GM23338 (cell line): ENCODE measurements around the gene BCCIP. TPM values are rescaled to one million over a fixed set of nuclear protein-coding genes. Genes with fewer than 3 reads are reported as not detected.
A peak's percentile ranks its signal among the peaks of the same experiment; 100 is the strongest.

Experiments used
- ATAC-seq: fragments of 200-7000 bp; cut with Tn5 transposase; 3 replicates; pipeline ENCODE4 v1.9.1; 2020
- DNase-seq: peaks from one replicate; pipeline ENCODE4 v3.0.0-alpha.2; 2015; ENCODE audit warnings: low spot score
- H2AFZ ChIP-seq: fragments of 200-600 bp; sonication (generic); 2 replicates; pipeline ENCODE4 v1.8.0; 2016; ENCODE audit warnings: antibody characterized with exemption, mild to moderate bottlenecking, moderate library complexity
- H3F3A ChIP-seq: fragments of 200-600 bp; sonication (generic); replicated peaks from 2 replicates; pipeline ENCODE4 v1.8.0; 2017; ENCODE audit warnings: antibody characterized with exemption, mixed run types, low read depth
- H3K27ac ChIP-seq: fragments of 200-600 bp; sonication (generic); 2 replicates; pipeline ENCODE4 v1.6.1; 2016; ENCODE audit warnings: low read depth
- H3K27me3 ChIP-seq: fragments of 200-600 bp; sonication (generic); 2 replicates; pipeline ENCODE4 v1.8.0; 2016; ENCODE audit warnings: mild to moderate bottlenecking, mixed run types, moderate library complexity; ENCODE audit not compliant: insufficient read depth
- H3K36me3 ChIP-seq: fragments of 200-600 bp; sonication (generic); 2 replicates; pipeline ENCODE4 v1.8.0; 2016; ENCODE audit warnings: mild to moderate bottlenecking; ENCODE audit not compliant: insufficient read depth
- H3K4me1 ChIP-seq: fragments of 200-600 bp; sonication (generic); 2 replicates; pipeline ENCODE4 v1.8.0; 2016; ENCODE audit warnings: mild to moderate bottlenecking, moderate library complexity; ENCODE audit not compliant: insufficient read depth
- H3K4me2 ChIP-seq: fragments of 200-600 bp; sonication (generic); 2 replicates; pipeline ENCODE4 v1.7.1; 2017; ENCODE audit warnings: mixed run types
- H3K4me3 ChIP-seq: fragments of 200-600 bp; sonication (generic); 2 replicates; pipeline ENCODE4 v1.6.1; 2016; ENCODE audit warnings: mixed run types
- H3K79me2 ChIP-seq: fragments of 200-600 bp; sonication (generic); replicated peaks from 2 replicates; pipeline ENCODE4 v1.8.0; 2017; ENCODE audit warnings: mild to moderate bottlenecking; ENCODE audit not compliant: insufficient read depth
- H3K9me2 ChIP-seq: fragments of 200-600 bp; sonication (generic); 2 replicates; pipeline ENCODE4 v1.8.0; 2017; ENCODE audit not compliant: insufficient read depth
- H4K20me1 ChIP-seq: fragments of 200-600 bp; sonication (generic); replicated peaks from 2 replicates; pipeline ENCODE4 v1.8.0; 2017; ENCODE audit warnings: mild to moderate bottlenecking; ENCODE audit not compliant: insufficient read depth
- H3K27ac Mint-ChIP-seq: 2 replicates; pipeline ENCODE4 v1.8.0; 2020; ENCODE audit warnings: inconsistent platforms, mild to moderate bottlenecking, moderate library complexity, mixed read lengths
- H3K27me3 Mint-ChIP-seq: 3 replicates; pipeline ENCODE4 v1.8.0; 2022; ENCODE audit warnings: low read depth, mild to moderate bottlenecking, moderate library complexity, mixed read lengths, inconsistent platforms; ENCODE audit not compliant: insufficient read depth, poor library complexity
- H3K36me3 Mint-ChIP-seq: 3 replicates; pipeline ENCODE4 v1.8.0; 2021; ENCODE audit warnings: low read depth, mild to moderate bottlenecking, inconsistent platforms, moderate library complexity, mixed read lengths
- H3K4me1 Mint-ChIP-seq: 3 replicates; pipeline ENCODE4 v1.8.0; 2020; ENCODE audit warnings: mild to moderate bottlenecking, inconsistent platforms, mixed read lengths
- H3K4me3 Mint-ChIP-seq: 3 replicates; pipeline ENCODE4 v1.8.0; 2021; ENCODE audit warnings: moderate library complexity, mild to moderate bottlenecking, inconsistent platforms, mixed read lengths
- H3K9me3 Mint-ChIP-seq: 3 replicates; pipeline ENCODE4 v1.8.0; 2020; ENCODE audit warnings: moderate library complexity, mild to moderate bottlenecking, inconsistent platforms, mixed read lengths
- CREB1 ChIP-seq: fragments of 250-450 bp; sonication (Bioruptor Pico); IDR thresholded peaks from 2 replicates; pipeline ENCODE4 v1.5.0; 2020; ENCODE audit warnings: low read depth, mild to moderate bottlenecking, moderate library complexity
- EZH2 ChIP-seq: fragments of 200-600 bp; sonication (generic); IDR thresholded peaks from one replicate; pipeline ENCODE4 v1.8.0; 2017; ENCODE audit warnings: antibody characterized with exemption, mild to moderate bottlenecking, low read depth; ENCODE audit not compliant: unreplicated experiment
- EZH2phosphoT487 ChIP-seq: fragments of 200-600 bp; sonication (generic); IDR thresholded peaks from one replicate; pipeline ENCODE4 v1.8.1; 2018; ENCODE audit warnings: antibody characterized with exemption; ENCODE audit not compliant: unreplicated experiment
- JUNB ChIP-seq: IDR thresholded peaks from one replicate; pipeline ENCODE4 v1.6.1; 2016; ENCODE audit warnings: antibody characterized with exemption; ENCODE audit not compliant: unreplicated experiment
- NANOG ChIP-seq: IDR thresholded peaks from 2 replicates; pipeline ENCODE4 v1.6.1; 2016; ENCODE audit warnings: antibody characterized with exemption, borderline replicate concordance
- POLR2AphosphoS5 ChIP-seq: IDR thresholded peaks from 2 replicates; pipeline ENCODE4 v1.6.1; 2016; ENCODE audit warnings: antibody characterized with exemption, low read depth
- STAT1 ChIP-seq: IDR thresholded peaks from one replicate; pipeline ENCODE4 v1.6.1; 2016; ENCODE audit warnings: antibody characterized with exemption; ENCODE audit not compliant: unreplicated experiment
- ZNF114 ChIP-seq: fragments of 250-450 bp; sonication (Bioruptor Pico); IDR thresholded peaks from 2 replicates; pipeline ENCODE4 v1.5.0; 2020; ENCODE audit warnings: mild to moderate bottlenecking, moderate library complexity
- ZNF331 ChIP-seq: fragments of 250-450 bp; sonication (Bioruptor Pico); IDR thresholded peaks from 2 replicates; pipeline ENCODE4 v1.5.0; 2020; ENCODE audit warnings: low read depth, mild to moderate bottlenecking, moderate library complexity
- polyA plus RNA-seq: library from polyadenylated mRNA; unstranded; fragments of >200 nt; fragmentation: Nextera tagmentation; extraction: Ambion mirVana; gene quantifications from 2 replicates; pipeline ENCODE4 v1.2.1, GENCODE V29; 2016
- total RNA-seq: library from RNA; depleted of rRNA; stranded (reverse); fragments of >200 nt; shearing (Covaris generic); gene quantifications from 2 replicates; pipeline ENCODE4 v1.2.3, GENCODE V29; 2014
- TF ChIP-seq, protein P1 (sequence below): IDR thresholded peaks from one replicate; pipeline ENCODE4 v1.6.1; 2018; ENCODE audit warnings: antibody characterized with exemption; ENCODE audit not compliant: unreplicated experiment
- TF ChIP-seq, protein P2 (sequence below): fragments of 250-450 bp; sonication (Bioruptor Pico); IDR thresholded peaks from 2 replicates; pipeline ENCODE4 v1.5.0; 2020; ENCODE audit warnings: mild to moderate bottlenecking, moderate library complexity
- TF ChIP-seq, protein P3 (sequence below), 2 experiments: fragments of 200-600 bp in 1 of 2; sonication (generic) in 1 of 2; conservative IDR thresholded peaks; 2 replicates each; pipeline versions ENCODE4 v1.5.1 to v1.6.1; 2016 to 2017; ENCODE audit warnings: antibody characterized with exemption in 2 of 2, low read depth in 2 of 2, mild to moderate bottlenecking in 2 of 2, moderate library complexity in 1 of 2
- TF ChIP-seq, protein P4 (sequence below): IDR thresholded peaks from 2 replicates; pipeline ENCODE4 v1.6.1; 2016; ENCODE audit warnings: antibody characterized with exemption

The BCCIP gene
- total and polyA plus RNA-seq, 2 experiments from 2014 or later = 98.6 to 214 TPM

DNA sequence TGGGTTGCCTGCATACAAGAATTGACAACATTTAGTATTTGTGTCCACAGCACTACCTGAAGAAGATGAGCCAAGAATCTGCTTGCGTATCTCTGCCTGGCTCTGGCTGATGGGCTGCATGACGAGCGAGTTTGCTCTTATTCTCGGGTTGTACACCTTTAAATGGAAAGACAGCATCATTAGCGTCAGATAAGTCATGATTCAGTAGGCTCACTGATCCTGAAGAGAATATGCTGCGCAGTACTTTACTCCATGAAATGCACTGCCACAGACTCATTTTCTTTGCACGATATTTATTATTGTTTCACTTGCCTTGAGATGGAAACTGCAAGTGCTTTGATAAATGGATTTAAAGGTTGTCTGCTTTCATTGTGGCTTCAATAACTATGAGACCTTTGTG lies 29.1 kb downstream of the BCCIP start:
- TF ChIP-seq, protein P1, sequence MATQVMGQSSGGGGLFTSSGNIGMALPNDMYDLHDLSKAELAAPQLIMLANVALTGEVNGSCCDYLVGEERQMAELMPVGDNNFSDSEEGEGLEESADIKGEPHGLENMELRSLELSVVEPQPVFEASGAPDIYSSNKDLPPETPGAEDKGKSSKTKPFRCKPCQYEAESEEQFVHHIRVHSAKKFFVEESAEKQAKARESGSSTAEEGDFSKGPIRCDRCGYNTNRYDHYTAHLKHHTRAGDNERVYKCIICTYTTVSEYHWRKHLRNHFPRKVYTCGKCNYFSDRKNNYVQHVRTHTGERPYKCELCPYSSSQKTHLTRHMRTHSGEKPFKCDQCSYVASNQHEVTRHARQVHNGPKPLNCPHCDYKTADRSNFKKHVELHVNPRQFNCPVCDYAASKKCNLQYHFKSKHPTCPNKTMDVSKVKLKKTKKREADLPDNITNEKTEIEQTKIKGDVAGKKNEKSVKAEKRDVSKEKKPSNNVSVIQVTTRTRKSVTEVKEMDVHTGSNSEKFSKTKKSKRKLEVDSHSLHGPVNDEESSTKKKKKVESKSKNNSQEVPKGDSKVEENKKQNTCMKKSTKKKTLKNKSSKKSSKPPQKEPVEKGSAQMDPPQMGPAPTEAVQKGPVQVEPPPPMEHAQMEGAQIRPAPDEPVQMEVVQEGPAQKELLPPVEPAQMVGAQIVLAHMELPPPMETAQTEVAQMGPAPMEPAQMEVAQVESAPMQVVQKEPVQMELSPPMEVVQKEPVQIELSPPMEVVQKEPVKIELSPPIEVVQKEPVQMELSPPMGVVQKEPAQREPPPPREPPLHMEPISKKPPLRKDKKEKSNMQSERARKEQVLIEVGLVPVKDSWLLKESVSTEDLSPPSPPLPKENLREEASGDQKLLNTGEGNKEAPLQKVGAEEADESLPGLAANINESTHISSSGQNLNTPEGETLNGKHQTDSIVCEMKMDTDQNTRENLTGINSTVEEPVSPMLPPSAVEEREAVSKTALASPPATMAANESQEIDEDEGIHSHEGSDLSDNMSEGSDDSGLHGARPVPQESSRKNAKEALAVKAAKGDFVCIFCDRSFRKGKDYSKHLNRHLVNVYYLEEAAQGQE = no peak
- TF ChIP-seq ZNF331 (CRISPR knock-in tag) (no peak), JUNB (no peak), STAT1 (no peak), NANOG (no peak), EZH2 (no peak), CREB1 (CRISPR knock-in tag) (no peak), EZH2phosphoT487 (no peak), ZNF114 (CRISPR knock-in tag) (no peak), POLR2AphosphoS5 (no peak)
- TF ChIP-seq, protein P2, sequence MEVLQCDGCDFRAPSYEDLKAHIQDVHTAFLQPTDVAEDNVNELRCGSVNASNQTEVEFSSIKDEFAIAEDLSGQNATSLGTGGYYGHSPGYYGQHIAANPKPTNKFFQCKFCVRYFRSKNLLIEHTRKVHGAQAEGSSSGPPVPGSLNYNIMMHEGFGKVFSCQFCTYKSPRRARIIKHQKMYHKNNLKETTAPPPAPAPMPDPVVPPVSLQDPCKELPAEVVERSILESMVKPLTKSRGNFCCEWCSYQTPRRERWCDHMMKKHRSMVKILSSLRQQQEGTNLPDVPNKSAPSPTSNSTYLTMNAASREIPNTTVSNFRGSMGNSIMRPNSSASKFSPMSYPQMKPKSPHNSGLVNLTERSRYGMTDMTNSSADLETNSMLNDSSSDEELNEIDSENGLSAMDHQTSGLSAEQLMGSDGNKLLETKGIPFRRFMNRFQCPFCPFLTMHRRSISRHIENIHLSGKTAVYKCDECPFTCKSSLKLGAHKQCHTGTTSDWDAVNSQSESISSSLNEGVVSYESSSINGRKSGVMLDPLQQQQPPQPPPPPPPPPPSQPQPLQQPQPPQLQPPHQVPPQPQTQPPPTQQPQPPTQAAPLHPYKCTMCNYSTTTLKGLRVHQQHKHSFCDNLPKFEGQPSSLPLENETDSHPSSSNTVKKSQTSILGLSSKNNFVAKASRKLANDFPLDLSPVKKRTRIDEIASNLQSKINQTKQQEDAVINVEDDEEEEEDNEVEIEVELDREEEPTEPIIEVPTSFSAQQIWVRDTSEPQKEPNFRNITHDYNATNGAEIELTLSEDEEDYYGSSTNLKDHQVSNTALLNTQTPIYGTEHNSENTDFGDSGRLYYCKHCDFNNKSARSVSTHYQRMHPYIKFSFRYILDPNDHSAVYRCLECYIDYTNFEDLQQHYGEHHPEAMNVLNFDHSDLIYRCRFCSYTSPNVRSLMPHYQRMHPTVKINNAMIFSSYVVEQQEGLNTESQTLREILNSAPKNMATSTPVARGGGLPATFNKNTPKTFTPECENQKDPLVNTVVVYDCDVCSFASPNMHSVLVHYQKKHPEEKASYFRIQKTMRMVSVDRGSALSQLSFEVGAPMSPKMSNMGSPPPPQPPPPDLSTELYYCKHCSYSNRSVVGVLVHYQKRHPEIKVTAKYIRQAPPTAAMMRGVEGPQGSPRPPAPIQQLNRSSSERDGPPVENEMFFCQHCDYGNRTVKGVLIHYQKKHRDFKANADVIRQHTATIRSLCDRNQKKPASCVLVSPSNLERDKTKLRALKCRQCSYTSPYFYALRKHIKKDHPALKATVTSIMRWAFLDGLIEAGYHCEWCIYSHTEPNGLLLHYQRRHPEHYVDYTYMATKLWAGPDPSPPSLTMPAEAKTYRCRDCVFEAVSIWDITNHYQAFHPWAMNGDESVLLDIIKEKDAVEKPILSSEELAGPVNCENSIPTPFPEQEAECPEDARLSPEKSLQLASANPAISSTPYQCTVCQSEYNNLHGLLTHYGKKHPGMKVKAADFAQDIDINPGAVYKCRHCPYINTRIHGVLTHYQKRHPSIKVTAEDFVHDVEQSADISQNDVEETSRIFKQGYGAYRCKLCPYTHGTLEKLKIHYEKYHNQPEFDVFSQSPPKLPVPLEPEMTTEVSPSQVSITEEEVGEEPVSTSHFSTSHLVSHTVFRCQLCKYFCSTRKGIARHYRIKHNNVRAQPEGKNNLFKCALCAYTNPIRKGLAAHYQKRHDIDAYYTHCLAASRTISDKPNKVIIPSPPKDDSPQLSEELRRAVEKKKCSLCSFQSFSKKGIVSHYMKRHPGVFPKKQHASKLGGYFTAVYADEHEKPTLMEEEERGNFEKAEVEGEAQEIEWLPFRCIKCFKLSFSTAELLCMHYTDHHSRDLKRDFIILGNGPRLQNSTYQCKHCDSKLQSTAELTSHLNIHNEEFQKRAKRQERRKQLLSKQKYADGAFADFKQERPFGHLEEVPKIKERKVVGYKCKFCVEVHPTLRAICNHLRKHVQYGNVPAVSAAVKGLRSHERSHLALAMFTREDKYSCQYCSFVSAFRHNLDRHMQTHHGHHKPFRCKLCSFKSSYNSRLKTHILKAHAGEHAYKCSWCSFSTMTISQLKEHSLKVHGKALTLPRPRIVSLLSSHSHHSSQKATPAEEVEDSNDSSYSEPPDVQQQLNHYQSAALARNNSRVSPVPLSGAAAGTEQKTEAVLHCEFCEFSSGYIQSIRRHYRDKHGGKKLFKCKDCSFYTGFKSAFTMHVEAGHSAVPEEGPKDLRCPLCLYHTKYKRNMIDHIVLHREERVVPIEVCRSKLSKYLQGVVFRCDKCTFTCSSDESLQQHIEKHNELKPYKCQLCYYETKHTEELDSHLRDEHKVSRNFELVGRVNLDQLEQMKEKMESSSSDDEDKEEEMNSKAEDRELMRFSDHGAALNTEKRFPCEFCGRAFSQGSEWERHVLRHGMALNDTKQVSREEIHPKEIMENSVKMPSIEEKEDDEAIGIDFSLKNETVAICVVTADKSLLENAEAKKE (CRISPR knock-in tag) = no peak
- TF ChIP-seq, protein P3, sequence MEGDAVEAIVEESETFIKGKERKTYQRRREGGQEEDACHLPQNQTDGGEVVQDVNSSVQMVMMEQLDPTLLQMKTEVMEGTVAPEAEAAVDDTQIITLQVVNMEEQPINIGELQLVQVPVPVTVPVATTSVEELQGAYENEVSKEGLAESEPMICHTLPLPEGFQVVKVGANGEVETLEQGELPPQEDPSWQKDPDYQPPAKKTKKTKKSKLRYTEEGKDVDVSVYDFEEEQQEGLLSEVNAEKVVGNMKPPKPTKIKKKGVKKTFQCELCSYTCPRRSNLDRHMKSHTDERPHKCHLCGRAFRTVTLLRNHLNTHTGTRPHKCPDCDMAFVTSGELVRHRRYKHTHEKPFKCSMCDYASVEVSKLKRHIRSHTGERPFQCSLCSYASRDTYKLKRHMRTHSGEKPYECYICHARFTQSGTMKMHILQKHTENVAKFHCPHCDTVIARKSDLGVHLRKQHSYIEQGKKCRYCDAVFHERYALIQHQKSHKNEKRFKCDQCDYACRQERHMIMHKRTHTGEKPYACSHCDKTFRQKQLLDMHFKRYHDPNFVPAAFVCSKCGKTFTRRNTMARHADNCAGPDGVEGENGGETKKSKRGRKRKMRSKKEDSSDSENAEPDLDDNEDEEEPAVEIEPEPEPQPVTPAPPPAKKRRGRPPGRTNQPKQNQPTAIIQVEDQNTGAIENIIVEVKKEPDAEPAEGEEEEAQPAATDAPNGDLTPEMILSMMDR (conservative IDR thresholded peaks at IDR 0.05; ENCODE audit: low read depth in 2 of 2) = no peak
- TF ChIP-seq, protein P4, sequence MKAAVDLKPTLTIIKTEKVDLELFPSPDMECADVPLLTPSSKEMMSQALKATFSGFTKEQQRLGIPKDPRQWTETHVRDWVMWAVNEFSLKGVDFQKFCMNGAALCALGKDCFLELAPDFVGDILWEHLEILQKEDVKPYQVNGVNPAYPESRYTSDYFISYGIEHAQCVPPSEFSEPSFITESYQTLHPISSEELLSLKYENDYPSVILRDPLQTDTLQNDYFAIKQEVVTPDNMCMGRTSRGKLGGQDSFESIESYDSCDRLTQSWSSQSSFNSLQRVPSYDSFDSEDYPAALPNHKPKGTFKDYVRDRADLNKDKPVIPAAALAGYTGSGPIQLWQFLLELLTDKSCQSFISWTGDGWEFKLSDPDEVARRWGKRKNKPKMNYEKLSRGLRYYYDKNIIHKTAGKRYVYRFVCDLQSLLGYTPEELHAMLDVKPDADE = no peak
- 0 out of 2 replicates have a peak, but pooled peaks cover 4% of the 10 kb centered on the region for H3K36me3 ChIP-seq
- 0 out of 2 replicates have a peak overlapping the region, but pooled peaks have one; percentile 34 for H3K27ac Mint-ChIP-seq
- no peak overlapping the region for H2AFZ ChIP-seq
- H3K36me3 Mint-ChIP-seq = peaks cover 17% of the 10 kb centered on the region
- H3K4me1 Mint-ChIP-seq = no peaks in the 10 kb centered on the region
- H3K4me3 ChIP-seq = no peak overlapping the region
- no peaks in the 10 kb centered on the region for H3F3A ChIP-seq
- H3K4me2 ChIP-seq = no peak overlapping the region
- H3K9me2 ChIP-seq = no peaks in the 10 kb centered on the region
- H3K27ac ChIP-seq = no peak overlapping the region
- H3K9me3 Mint-ChIP-seq = no peaks in the 10 kb centered on the region
- ATAC-seq (no peak), DNase-seq (no peak)
- H3K4me1 ChIP-seq = no peaks in the 10 kb centered on the region
- H3K79me2 ChIP-seq = no peaks in the 10 kb centered on the region
- H3K27me3 Mint-ChIP-seq = no peaks in the 10 kb centered on the region
- H3K27me3 ChIP-seq = no peaks in the 10 kb centered on the region
- H3K4me3 Mint-ChIP-seq = no peak overlapping the region
- no peaks in the 10 kb centered on the region for H4K20me1 ChIP-seq
